ENCODE results near the gene HCAR1.
A peak's percentile ranks its signal among the peaks of the same experiment; 100 is the strongest.
"Not testable (repeated sequence)": the region's sequence is repeated elsewhere in the genome, so short reads cannot be mapped to it uniquely, and the experiment has no call there.

The HCAR1 gene, protein sequence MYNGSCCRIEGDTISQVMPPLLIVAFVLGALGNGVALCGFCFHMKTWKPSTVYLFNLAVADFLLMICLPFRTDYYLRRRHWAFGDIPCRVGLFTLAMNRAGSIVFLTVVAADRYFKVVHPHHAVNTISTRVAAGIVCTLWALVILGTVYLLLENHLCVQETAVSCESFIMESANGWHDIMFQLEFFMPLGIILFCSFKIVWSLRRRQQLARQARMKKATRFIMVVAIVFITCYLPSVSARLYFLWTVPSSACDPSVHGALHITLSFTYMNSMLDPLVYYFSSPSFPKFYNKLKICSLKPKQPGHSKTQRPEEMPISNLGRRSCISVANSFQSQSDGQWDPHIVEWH
- 0 to 0.35 reads per million in 2 donors for total RNA-seq

GRCh38 chr12:122730215-122731014 lies at the start of gene HCAR1:
Gene HCAR1 (minus strand): TSS chr12:122730844. CDS start chr12:122730339, 505 bp downstream.
- no peak for DNase-seq

GRCh38 chr12:122757568-122757967 lies 26.9 kb upstream of the HCAR1 start:
- DNase-seq, result no peak

DNA sequence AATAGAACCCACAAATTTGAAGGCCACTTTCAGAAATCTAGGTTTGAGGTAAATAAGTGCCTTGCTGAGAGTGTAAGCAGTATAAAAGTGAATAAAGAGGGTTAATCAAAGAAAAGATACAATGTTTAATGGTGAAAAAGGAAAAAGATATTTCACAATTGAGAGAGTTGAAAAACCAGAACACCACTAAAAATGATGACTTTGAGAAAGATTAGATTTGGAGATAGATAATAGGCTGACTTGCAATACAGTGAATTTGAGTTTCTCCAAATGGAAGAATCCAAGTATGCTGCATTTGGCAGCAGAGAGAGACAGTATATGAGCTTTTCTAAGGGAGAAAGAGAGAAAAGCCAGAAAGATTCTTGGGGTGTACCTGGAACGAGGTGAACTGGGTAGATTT lies 24.1 kb upstream of the HCAR1 start:
- no peak for DNase-seq

- no peak for DNase-seq
Observed at GRCh38 chr12:122753319-122753650, 22.6 kb upstream of the HCAR1 start.

- peak; percentile 99 for DNase-seq
Observed at GRCh38 chr12:122752464-122753318, 22.0 kb upstream of the HCAR1 start, which contains the start of gene DENR. Gene DENR (plus strand): TSS chr12:122752824. CDS start chr12:122753702, 878 bp downstream.

DNA sequence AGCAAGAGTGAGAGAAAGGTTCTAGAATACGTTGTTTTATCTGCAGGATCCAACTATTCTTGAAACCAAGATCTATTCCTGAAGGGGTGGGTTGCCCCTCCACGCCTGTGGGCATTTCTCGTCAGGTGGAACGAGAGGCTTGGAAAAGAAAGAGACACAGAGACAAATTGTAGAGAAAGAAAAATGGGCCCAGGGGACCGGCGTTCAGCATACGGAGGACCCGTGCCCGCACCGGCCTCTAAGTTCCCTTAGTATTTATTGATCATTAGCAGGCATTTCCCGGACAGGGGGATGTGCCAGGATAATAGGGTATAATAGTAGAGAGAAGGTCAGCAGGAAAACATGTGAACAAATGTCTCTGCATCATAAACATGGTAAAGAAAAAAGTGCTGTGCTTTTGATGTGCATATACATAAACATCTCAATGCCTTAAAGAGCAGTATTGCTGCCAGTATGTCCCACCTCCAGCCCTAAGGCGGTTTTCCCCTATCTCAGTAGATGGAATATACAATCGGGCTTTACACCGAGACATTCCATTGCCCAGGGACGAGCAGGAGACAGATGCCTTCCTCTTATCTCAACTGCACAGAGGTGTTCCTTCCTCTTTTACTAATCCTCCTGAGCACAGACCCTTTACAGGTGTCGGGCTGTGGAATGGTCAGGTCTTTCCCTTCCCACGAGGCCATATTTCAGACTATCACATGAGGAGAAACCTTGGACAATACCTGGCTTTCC lies 20.3 kb upstream of the HCAR1 start:
- DNase-seq, result not testable (repeated sequence)

DNA sequence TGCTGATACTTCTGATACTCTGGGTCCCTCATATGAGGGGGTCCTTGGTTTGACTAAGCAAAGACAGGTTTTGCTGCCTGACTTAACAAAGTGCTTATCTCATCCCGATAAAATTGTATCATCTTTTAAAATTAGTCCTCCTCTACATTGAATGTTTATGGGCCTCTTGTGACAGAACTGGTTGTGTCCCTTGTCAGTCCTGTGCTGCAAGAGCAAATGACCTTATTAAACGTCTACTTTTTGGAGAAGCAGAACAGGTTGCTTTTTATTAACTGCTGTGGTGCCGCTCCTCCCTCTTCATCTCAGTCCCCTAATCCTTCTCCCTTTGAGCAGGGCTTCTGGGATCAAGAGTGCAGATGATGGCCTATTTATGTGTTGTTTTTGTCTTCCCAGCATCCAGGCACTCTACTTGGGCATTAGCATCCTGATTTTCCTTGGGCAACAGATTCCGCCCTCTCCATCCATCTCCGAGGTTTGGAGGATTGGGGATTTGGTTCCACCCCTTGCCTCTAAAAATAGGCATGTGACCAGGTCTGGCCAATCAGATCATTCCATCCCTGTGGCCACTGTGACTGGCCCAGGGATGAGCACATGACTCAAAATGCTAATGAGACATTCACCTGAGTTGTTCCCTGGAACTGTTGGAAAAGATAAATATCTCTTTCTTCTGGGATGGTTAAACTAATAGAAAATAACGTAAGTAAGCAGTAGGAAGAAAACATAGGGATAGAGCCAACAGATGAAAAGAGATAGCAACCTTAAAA lies 19.1 kb upstream of the HCAR1 start:
- no peak for DNase-seq

DNA sequence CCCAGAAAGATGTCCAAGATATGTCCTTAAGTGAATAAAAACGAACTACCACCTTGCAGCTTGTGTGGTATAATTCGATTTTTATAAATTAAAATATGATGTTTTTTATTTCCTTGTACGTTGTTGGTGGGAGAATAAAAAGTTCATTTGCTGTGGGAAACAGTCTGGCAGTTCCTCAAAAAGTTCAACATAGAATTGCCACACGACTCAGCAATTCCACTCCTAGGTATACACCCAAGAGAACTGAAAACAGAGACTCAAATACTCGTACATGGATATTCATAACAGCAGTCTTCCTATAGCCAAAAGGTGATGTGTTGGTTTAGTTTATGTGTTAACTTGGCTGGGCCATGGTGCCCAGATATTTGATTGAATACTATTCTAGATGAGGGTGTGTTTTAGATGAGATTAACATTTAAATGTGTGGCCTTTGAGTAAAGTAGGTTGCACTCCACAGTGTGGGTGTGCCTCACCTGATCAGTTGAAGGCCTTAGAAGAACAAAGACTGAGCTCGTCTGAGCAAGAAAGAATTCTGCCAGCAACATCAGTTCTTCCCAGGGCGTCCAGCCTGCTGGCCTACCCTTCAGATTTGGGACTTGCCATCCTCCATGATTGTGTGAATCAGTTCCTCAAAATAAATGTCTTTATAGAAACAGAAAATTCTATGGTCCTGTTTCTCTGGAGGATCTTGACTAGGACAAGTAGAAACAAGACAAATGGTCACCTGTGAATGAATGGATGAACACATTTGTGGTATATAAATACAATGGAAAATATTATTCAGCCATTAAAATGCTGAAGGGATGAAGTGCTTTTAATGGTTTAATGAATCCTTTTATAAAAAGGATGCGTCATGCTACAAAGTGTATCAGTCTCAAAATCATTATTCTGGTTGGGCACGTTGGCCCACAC lies 16.8 kb upstream of the HCAR1 start:
- no peak for DNase-seq

DNA sequence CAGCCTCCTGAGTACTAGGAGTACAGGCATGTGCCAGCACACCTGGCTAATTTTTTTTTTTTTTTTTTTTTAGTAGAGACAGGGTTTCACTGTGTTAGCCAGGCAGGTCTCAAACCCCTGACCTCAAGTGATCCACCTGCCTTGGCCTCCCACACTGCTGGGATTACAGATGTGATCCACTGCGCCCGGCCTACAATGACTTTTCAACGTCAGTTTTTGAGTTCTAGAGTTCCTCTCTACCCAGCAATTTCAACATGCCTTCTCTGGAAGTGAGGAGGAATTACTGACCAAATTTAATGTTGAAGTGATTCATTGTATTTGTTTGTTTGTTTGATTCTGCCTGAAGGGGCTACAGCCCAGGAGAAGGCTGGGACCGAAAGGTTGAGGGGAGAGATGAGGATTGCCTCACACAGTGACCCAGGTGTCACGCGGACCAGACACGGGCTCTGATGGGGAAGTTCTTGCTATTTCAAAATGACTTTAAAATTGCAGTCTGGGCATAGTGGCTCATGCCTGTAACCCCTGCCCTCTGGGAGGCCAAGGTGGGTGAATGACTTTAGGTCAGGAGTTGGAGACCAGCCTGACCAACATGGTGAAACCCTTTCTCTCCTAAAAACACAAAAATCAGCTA lies 13.4 kb upstream of the HCAR1 start:
- no peak for DNase-seq

GRCh38 chr12:122740351-122740750 lies 9.7 kb upstream of the HCAR1 start:
- DNase-seq, result no peak

- no peak for DNase-seq
Observed at GRCh38 chr12:122738571-122738970, 7.9 kb upstream of the HCAR1 start.

- DNase-seq, result no peak
Observed at GRCh38 chr12:122732611-122733010, 2.0 kb upstream of the HCAR1 start.

DNA sequence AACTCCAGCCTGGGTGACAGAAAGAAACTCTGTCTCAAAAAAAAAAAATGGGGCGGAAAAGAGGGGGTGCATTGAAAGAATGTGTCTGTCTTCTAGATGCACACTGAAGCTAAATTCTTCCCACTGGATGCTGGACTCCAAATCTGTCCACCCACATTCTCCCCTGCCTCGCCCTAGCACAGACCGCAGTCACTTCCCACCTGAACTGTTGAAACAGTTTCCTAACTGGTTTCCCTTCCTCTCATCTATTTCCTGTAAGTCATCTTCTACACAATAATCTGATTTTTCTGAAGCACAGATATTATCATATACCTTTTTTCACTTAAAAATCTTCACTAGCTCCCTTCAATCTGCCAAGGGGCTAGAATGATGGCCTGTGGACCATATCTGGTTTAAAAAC lies 1.5 kb upstream of the HCAR1 start:
- DNase-seq, result no peak

DNA sequence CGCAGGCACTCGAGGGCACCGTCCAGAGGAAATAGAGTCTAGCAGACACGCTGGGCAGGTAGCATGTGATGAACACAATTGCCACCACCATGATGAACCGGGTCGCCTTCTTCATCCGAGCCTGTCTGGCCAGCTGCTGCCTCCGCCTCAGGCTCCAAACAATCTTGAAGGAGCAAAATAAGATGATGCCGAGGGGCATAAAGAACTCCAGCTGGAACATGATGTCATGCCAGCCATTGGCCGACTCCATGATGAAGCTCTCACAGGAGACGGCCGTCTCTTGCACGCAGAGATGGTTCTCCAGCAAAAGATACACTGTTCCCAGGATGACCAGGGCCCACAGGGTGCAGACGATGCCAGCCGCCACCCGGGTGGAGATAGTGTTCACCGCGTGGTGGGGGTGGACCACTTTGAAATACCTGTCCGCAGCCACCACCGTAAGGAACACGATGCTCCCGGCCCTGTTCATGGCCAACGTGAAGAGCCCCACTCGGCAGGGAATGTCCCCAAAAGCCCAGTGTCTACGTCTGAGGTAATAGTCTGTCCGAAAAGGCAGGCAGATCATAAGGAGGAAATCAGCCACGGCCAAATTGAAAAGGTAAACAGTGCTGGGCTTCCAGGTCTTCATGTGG lies 945 bp downstream of the HCAR1 start:
- DNase-seq, result no peak

DNA sequence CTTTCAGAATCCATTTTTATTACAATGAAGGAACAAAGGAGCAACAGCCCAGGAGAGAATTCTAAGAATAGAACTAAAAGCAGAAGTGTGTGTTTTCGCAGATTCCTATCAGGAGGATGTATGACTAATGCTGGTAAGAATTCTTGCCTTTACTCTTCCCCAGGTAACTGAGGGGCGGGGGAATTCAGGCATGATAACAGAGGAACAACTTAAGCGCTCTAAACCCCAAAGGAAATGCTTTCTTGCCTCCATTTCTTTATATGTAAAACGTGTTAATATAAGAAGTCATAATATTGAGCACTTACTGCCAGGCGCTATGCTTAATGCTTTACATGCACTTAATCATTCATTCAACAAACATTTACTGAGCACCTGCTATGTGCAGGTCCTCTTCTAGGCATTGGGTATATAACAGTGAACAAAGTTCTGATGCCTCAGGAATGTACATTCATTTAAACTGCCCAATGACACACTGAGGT lies 4.5 kb downstream of the HCAR1 start:
- DNase-seq, result no peak

- no peak for DNase-seq
Observed at GRCh38 chr12:122725452-122726079, 5.1 kb downstream of the HCAR1 start.

- DNase-seq, result no peak
Observed at GRCh38 chr12:122724641-122725243, 5.9 kb downstream of the HCAR1 start.

DNA sequence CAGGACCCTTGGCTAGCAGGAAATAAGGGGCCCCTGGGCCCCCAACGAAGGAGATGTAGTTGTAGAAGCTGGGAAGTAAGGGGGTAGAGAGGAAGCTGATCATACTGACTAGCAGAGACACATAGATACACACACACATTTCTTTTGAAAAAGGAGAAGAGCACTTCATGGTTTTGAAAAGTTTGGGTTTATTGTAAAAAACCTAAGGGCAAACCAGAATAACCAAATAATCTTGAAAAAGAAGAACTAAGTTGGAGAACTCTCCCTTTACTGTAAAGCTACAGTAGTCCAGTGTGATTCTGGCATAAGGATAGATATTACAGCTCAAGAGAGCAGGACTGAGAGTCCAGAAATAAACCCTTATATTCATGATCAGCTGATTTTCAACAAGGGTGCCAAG lies 8.3 kb downstream of the HCAR1 start:
- no peak for DNase-seq
